ENCODE measurements around the gene NHLRC2. TPM values are rescaled to one million over a fixed set of nuclear protein-coding genes. Genes with fewer than 3 reads are reported as not detected.
A peak's percentile ranks its signal among the peaks of the same experiment; 100 is the strongest.

NHLRC2 gene
- total RNA-seq, 1 donor from 2014 or later = 43.6 TPM

DNA sequence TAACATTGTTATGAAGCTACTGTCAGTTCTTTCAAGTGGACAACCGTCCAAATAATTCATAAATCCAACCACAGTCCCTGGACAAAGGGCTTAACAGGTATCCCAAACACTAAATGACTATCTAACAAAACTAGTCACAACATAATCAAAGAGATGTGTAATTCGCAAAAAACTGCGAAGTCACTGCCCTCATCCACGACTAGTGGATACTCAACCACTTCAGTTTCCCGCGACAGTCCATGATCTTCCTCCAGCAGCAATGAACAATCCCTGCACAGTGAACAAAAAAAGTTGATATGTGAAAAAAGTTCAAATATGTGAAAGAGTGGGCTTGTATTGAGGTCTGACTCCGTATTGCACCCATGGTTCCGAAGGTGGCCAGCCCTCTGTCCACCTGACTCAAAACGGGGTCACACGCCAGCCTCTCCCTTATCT is 866 bp upstream of the NHLRC2 start:
- H3K4me1 Mint-ChIP-seq (ENCODE audit: low read depth) = peaks cover 27% of the 10 kb centered on the region
- TF ChIP-seq CTCF (IDR thresholded peaks at IDR 0.05; ENCODE audit: unreplicated experiment) = no peak
- H3K4me3 Mint-ChIP-seq (ENCODE audit: low read depth) = peak overlapping the region; percentile 99
- no peaks in the 10 kb centered on the region for H3K9me3 Mint-ChIP-seq (ENCODE audit: low read depth)
- H3K27me3 Mint-ChIP-seq = no peaks in the 10 kb centered on the region
- H3K36me3 Mint-ChIP-seq (ENCODE audit: insufficient read depth) = peaks cover 11% of the 10 kb centered on the region
- DNase-seq (ENCODE audit: low spot score, unreplicated experiment) = no peak
- peak overlapping the region; percentile 100 for H3K27ac Mint-ChIP-seq

DNA sequence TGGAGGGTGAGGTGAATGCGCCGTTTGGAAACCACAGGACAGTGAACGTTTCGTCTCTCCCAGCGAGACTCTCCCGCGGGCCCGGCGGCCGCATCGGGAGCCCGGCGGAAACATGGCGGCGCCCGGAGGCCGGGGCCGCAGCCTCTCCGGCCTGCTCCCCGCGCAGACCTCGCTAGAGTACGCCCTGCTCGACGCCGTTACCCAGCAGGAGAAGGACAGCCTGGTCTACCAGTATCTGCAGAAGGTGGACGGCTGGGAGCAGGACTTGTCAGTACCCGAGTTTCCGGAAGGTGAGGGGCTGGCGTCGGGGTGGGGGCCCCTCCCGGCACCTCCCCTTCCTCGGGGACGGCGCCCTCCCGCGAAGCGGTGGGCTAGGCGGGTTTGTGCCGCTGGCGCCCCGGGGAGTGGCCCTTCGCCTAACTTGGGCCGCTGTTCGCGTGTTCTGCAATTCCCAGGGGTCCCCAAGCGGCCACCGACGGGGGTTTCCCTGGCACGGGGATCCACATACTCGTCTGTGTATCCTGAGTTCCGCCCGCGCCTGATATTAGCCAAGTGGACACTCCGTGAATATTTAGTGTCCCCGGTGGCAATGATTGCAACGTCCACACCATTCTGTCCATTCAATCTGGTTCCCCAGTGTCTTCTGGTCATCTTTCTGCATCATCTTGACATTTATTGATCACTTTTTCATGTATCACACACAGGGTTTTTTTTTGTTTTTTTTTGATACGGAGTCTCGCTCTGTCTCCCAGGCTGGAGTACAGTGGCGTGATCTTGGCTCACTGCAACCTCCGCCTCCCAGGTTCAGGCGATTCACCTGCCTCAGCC is 514 bp downstream of the NHLRC2 start:
- Mint-ChIP-seq H3K4me1 (ENCODE audit: low read depth) (peaks cover 27% of the 10 kb centered on the region), H3K4me3 (ENCODE audit: low read depth) (peak overlapping the region; percentile 99), H3K27ac (peak overlapping the region; percentile 100), H3K36me3 (ENCODE audit: insufficient read depth) (peaks cover 12% of the 10 kb centered on the region), H3K9me3 (ENCODE audit: low read depth) (no peaks in the 10 kb centered on the region), H3K27me3 (no peaks in the 10 kb centered on the region)
- TF ChIP-seq CTCF (IDR thresholded peaks at IDR 0.05; ENCODE audit: unreplicated experiment) = no peak
- DNase-seq (ENCODE audit: low spot score, unreplicated experiment) = peak; percentile 34

- peaks cover 23% of the 10 kb centered on the region for H3K36me3 Mint-ChIP-seq (ENCODE audit: insufficient read depth)
- H3K9me3 Mint-ChIP-seq (ENCODE audit: low read depth) = peaks cover 4% of the 10 kb centered on the region
- no peak overlapping the region for H3K27ac Mint-ChIP-seq
- no peak for TF ChIP-seq CTCF (IDR thresholded peaks at IDR 0.05; ENCODE audit: unreplicated experiment)
- H3K4me1 Mint-ChIP-seq (ENCODE audit: low read depth) = peaks cover 25% of the 10 kb centered on the region
- no peaks in the 10 kb centered on the region for H3K27me3 Mint-ChIP-seq
- peak overlapping the region; percentile 99 for H3K4me3 Mint-ChIP-seq (ENCODE audit: low read depth)
- no peak for DNase-seq (ENCODE audit: low spot score, unreplicated experiment)
These were observed 2.1 kb downstream of the NHLRC2 start for GRCh38 chr10:113856563-113856962.

DNA sequence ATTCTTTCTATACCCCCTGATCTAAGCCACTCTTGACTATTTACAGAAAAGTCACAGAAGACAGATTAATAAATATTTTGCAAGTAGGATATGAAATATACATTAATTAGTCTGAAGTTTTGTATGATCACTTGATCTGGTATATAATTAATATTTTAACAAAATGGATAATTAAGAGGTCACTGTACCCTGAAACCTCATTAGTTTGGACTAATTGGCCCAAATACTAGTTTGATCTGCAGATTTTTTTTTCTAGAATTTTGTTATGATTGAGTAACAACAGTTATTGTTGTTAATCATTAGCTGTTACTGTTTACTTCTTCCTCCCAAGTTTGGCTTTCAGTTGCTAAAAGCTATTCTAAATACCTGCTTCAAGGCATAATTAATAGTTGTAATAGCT is 2.7 kb downstream of the NHLRC2 start:
- H3K4me3 Mint-ChIP-seq (ENCODE audit: low read depth) = no peak overlapping the region
- H3K27ac Mint-ChIP-seq = no peak overlapping the region
- H3K9me3 Mint-ChIP-seq (ENCODE audit: low read depth) = peaks cover 4% of the 10 kb centered on the region
- no peaks in the 10 kb centered on the region for H3K27me3 Mint-ChIP-seq
- no peak for TF ChIP-seq CTCF (IDR thresholded peaks at IDR 0.05; ENCODE audit: unreplicated experiment)
- H3K4me1 Mint-ChIP-seq (ENCODE audit: low read depth) = peaks cover 25% of the 10 kb centered on the region
- peaks cover 23% of the 10 kb centered on the region for H3K36me3 Mint-ChIP-seq (ENCODE audit: insufficient read depth)
- DNase-seq (ENCODE audit: low spot score, unreplicated experiment) = no peak

- no peak for TF ChIP-seq CTCF (IDR thresholded peaks at IDR 0.05; ENCODE audit: unreplicated experiment)
- Mint-ChIP-seq H3K9me3 (ENCODE audit: low read depth) (peaks cover 4% of the 10 kb centered on the region), H3K36me3 (ENCODE audit: insufficient read depth) (peaks cover 29% of the 10 kb centered on the region), H3K27ac (no peak overlapping the region), H3K4me3 (ENCODE audit: low read depth) (no peak overlapping the region), H3K4me1 (ENCODE audit: low read depth) (peaks cover 20% of the 10 kb centered on the region), H3K27me3 (no peaks in the 10 kb centered on the region)
- DNase-seq (ENCODE audit: low spot score, unreplicated experiment) = no peak
These were observed 4.1 kb downstream of the NHLRC2 start for GRCh38 chr10:113858541-113858940.
